Left lung (tissue), 10 donors: ENCODE measurements around the gene MACROD2. TPM values are rescaled to one million over a fixed set of nuclear protein-coding genes. Genes with fewer than 3 reads are reported as not detected.

Experiments used
- ATAC-seq: fragments of 200-7000 bp; cut with Tn5 transposase; one replicate; pipeline ENCODE4 v1.9.1; 2020; ENCODE audit warnings: moderate library complexity
- DNase-seq, 4 donors: peaks; one replicate each; pipeline ENCODE4 v3.0.0-alpha.2; 2013 to 2020
- H3K27ac ChIP-seq, 2 donors: fragments of 200-600 bp; sonication (generic) in 1 of 2; one replicate each; pipeline versions ENCODE4 v1.5.0 to v1.8.0; 2020 to 2021
- H3K27me3 ChIP-seq, 2 donors: fragments of 200-600 bp; sonication (generic) in 1 of 2; one replicate each; pipeline versions ENCODE4 v1.5.0 to v1.8.0; 2020 to 2021
- H3K36me3 ChIP-seq, 2 donors: fragments of 200-600 bp; sonication (generic) in 1 of 2; one replicate each; pipeline versions ENCODE4 v1.5.0 to v1.8.0; 2020 to 2021
- H3K4me1 ChIP-seq, 2 donors: fragments of 200-600 bp; one replicate each; pipeline ENCODE4 v1.8.0; 2021
- H3K4me3 ChIP-seq, 2 donors: fragments of 200-600 bp; sonication (generic) in 1 of 2; one replicate each; pipeline versions ENCODE4 v1.5.0 to v1.8.0; 2020 to 2021; ENCODE audit warnings: mild to moderate bottlenecking in 1 of 2
- H3K9me3 ChIP-seq, 2 donors: fragments of 200-600 bp; sonication (generic) in 1 of 2; one replicate each; pipeline versions ENCODE4 v1.5.0 to v1.8.0; 2020 to 2021
- intact Hi-C, 2 donors: fragments of 100-400 bp; cut with DNase I; formaldehyde crosslinking; loops; one replicate each; pipeline versions ENCODE4 v1.11.2 to v1.14.2; 2022
- polyA plus RNA-seq, 6 donors: library from polyadenylated mRNA; unstranded; fragments of 120-200 nt; gene quantifications; one replicate each; pipeline ENCODE4 v1.2.1, GENCODE V29; 2013; ENCODE audit not compliant: insufficient read length in 6 of 6
- total RNA-seq, 2 donors: library from RNA; stranded (reverse); fragmentation: NEBNext Ultra II Directional; extraction: Animal tissue kit (Norgen Biotek cat#: 25700); gene quantifications; one replicate each; pipeline ENCODE4 v1.2.1, GENCODE V29; 2021
- TF ChIP-seq, protein P1 (sequence below), 2 donors: fragments of 200-600 bp; sonication (generic) in 1 of 2; IDR thresholded peaks; one replicate each; pipeline versions ENCODE4 v1.5.0 to v1.8.0; 2021; ENCODE audit warnings: antibody characterized with exemption in 2 of 2
- donor health status: DM: no; HTN: yes; CAD: no.
- donor health status: DM: no; HTN: no; CAD: no.

Gene MACROD2
- total and polyA plus RNA-seq, 8 donors: 6.1 to 23.6 (median 8.9) TPM

DNA sequence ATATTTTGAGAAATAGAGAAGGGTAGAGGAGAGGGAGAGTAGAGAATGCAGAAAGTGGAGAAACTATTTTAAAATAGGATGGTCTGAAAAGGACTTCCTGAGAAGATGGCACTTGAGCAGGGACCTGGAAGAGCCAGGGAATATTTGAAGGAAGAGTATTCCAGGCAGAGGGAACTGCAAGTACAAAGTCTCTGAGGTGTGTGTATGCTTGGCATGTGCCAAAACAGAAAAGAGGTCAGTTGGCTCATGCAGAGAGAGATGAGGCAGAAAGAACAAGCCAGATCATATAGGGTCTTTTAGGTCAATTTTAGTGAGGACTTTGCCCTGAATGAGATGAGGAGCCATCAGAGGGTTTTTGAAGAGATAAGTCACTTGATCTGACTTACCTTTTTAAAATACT is 196.2 kb downstream of the MACROD2 start:
- TF ChIP-seq, protein P1, sequence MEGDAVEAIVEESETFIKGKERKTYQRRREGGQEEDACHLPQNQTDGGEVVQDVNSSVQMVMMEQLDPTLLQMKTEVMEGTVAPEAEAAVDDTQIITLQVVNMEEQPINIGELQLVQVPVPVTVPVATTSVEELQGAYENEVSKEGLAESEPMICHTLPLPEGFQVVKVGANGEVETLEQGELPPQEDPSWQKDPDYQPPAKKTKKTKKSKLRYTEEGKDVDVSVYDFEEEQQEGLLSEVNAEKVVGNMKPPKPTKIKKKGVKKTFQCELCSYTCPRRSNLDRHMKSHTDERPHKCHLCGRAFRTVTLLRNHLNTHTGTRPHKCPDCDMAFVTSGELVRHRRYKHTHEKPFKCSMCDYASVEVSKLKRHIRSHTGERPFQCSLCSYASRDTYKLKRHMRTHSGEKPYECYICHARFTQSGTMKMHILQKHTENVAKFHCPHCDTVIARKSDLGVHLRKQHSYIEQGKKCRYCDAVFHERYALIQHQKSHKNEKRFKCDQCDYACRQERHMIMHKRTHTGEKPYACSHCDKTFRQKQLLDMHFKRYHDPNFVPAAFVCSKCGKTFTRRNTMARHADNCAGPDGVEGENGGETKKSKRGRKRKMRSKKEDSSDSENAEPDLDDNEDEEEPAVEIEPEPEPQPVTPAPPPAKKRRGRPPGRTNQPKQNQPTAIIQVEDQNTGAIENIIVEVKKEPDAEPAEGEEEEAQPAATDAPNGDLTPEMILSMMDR (IDR thresholded peaks at IDR 0.05): no peak
- no peaks in the 10 kb centered on the region for H3K27me3 ChIP-seq
- no peaks in the 10 kb centered on the region for H3K4me1 ChIP-seq
- intact Hi-C loops: no loop called here
- H3K4me3 ChIP-seq: no peak overlapping the region
- ATAC-seq (no peak), DNase-seq (no peak)
- H3K9me3 ChIP-seq: no peaks in the 10 kb centered on the region
- H3K36me3 ChIP-seq: no peaks in the 10 kb centered on the region
- no peak overlapping the region for H3K27ac ChIP-seq

DNA sequence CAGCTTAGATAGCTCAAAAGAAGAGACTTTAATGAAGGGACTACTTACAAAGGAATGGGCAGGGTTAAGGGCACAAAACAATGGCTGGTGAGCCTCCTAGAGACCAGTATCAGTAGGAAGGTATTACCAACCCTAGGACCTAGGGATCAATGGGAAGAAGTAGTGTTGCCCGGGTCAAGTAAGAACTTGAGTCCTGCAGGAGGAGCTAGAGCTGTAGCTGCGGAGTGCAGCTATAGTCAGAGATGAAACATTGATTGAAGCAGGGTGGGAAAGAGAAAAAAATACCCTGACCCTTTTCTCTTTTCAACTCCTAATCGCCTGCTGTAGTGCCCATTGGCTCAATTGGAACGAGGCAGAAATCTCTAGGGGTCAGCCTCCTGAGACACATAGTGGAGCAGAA is 198.1 kb downstream of the MACROD2 start:
- H3K27ac ChIP-seq: no peak overlapping the region
- TF ChIP-seq, protein P1 (IDR thresholded peaks at IDR 0.05): no peak
- no peaks in the 10 kb centered on the region for H3K9me3 ChIP-seq
- DNase-seq (no peak), ATAC-seq (no peak)
- no peaks in the 10 kb centered on the region for H3K27me3 ChIP-seq
- H3K4me3 ChIP-seq: no peak overlapping the region
- H3K36me3 ChIP-seq: no peaks in the 10 kb centered on the region
- H3K4me1 ChIP-seq: no peaks in the 10 kb centered on the region
- intact Hi-C loops: no loop called here

DNA sequence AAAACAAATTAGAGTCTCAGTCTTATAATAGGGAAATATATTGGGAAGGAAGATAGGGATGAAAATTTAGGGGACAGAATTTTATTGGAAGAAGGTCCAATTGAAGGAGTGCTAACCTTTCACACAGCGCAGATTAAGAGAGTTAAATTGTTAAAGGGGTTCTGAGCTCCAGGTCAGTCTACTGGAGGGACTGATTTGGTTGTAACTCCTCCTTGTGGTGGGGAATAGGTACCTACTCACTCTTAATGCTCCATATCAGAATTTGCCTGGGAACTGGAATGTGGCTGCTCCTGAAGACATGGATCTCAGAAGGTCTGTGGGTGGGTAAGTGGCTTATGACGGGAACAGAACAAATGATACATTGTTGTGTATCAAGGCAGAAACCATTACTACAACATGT is 198.6 kb downstream of the MACROD2 start:
- ATAC-seq (no peak), DNase-seq (no peak)
- H3K4me1 ChIP-seq: no peaks in the 10 kb centered on the region
- H3K4me3 ChIP-seq: no peak overlapping the region
- TF ChIP-seq, protein P1 (IDR thresholded peaks at IDR 0.05): no peak
- intact Hi-C loops: no loop called here
- H3K9me3 ChIP-seq: no peaks in the 10 kb centered on the region
- no peaks in the 10 kb centered on the region for H3K27me3 ChIP-seq
- no peaks in the 10 kb centered on the region for H3K36me3 ChIP-seq
- H3K27ac ChIP-seq: no peak overlapping the region

DNA sequence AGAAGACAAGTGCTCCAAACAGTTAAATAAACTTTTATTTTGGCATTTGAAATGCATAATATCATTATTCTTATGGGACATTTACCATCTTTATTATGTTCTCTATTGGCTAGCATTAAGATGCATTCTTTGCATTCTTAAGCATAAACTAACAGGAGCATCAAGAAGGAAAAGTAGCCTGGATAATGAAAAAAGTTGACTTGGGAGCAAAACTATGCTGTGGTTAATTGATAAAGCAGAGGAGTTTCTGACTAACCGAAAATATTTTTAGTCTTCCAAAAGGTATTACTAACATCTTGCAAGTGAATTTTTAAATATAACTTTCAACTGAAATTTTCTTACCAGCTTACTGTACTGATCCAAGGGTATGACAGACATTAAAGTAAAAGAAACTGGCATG is 201.8 kb downstream of the MACROD2 start:
- Histone ChIP-seq H3K9me3 (peaks cover 0 to 3% of the 10 kb centered on the region in 2 donors), H3K27ac (no peak overlapping the region), H3K36me3 (no peaks in the 10 kb centered on the region), H3K4me1 (no peaks in the 10 kb centered on the region), H3K4me3 (no peak overlapping the region), H3K27me3 (no peaks in the 10 kb centered on the region)
- ATAC-seq (no peak), DNase-seq (no peak)
- intact Hi-C loops: no loop called here
- TF ChIP-seq, protein P1 (IDR thresholded peaks at IDR 0.05): no peak

DNA sequence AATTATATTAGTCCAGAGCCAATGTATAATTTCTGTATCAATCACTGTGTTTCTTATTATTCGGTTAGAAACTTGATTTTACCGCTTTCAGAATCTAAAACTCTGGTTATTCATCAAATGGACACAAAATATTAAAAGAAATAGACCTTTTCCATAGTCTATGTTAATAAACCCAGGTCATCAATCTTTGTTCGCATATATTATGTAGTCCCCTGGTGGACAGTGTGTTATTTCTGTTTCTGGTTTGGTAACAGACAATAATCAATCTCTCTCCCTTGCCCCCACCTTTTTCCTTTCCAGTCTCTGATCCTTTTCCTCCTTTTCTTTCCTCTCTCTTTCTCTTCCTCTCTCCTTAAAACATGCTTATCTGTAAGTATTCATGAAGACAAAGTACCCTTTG is 203.1 kb downstream of the MACROD2 start:
- Histone ChIP-seq H3K4me3 (no peak overlapping the region), H3K27me3 (no peaks in the 10 kb centered on the region), H3K27ac (no peak overlapping the region), H3K4me1 (no peaks in the 10 kb centered on the region), H3K9me3 (peaks cover 0 to 7% of the 10 kb centered on the region in 2 donors), H3K36me3 (no peaks in the 10 kb centered on the region)
- intact Hi-C loops: no loop called here
- no peak for DNase-seq
- no peak for ATAC-seq
- TF ChIP-seq, protein P1 (IDR thresholded peaks at IDR 0.05): no peak
